Inflammatory macrophage treated with lipopolysaccharide for 1 hour (primary cell): Measurements from ENCODE around the gene SLITRK2.

ENCODE experiments used
- DNase-seq, 2 donors: peaks; one replicate each; pipeline ENCODE4 v3.0.0-alpha.2; 2020 to 2022

Gene SLITRK2

DNA sequence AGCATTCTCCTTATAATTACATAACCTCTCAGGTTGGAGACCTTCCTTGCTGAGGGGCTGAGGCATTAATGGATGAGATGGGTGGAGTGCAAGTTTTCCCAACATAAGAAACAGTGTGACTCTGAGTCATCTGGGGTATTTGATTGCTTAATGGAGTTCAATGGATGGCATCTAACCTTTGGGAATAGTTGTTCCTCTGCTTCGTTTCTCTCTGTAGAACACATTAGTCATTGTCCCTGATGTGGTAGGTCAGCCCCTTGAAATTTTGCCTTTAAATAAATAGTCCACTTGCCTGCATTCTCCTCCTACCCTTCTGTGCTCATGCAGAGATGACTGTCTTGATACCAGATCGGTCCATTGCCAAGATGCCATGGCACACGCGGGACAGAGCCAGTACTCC is 38.6 kb downstream of the SLITRK2 start:
- no peak for DNase-seq

DNA sequence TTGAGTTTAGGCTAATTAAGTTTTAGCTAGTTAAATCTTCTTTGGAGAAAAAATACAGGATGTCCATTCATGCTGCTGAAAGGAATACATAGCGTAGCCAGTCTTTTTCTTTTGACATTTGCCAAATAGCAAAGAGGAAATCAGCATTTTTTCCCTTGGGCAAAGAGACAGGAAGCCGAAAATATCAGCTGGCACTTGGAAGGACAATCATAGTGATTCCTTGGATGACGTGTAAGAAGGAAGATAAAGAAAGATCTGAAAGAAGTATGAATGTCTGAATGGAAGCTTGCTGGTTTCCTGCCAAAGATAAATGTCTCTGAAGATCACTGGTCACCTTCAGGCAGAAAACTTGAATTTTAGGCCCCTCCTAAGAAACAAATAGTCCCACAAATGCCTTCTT is 44.2 kb downstream of the SLITRK2 start:
- DNase-seq = no peak

DNA sequence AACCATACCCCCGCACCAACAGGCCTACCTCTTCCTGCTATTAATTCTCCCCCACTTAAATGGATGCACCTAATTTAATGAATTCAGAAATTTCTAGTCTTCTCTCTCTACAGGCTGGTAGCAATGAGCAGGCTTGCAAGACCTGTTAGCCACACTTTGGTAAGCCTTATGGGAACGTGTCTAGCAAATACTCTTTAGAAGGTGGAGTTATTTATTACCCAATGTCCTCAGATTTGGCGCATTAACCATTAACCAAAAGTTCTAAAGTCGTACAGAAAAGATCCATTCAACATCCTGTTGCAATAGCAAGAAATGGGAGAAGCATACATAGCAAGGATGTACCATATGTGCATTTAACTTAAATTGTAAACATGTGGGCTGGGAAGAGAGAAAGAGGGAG is 47.5 kb downstream of the SLITRK2 start:
- no peak for DNase-seq
